Fibroblast of lung (primary cell): Measurements from ENCODE around the gene GINS1.

ENCODE experiments used
- CTCF ChIP-seq, 2 donors: IDR thresholded peaks in 1 of 2; conservative IDR thresholded peaks in 1 of 2; 1 replicate in 1 of 2; 2 replicates in 1 of 2; pipeline ENCODE4 v1.5.1; 2011 to 2012; ENCODE audit warnings: low read length in 2 of 2, control low read depth in 1 of 2, inconsistent platforms in 1 of 2, low read depth in 1 of 2, mild to moderate bottlenecking in 1 of 2
- EZH2 ChIP-seq: IDR thresholded peaks from 2 replicates; pipeline ENCODE4 v1.5.1; 2012; ENCODE audit warnings: low read length, control low read depth, mild to moderate bottlenecking; ENCODE audit errors: missing control alignments

GRCh38 chr20:25408170-25408547, 686 bp downstream of the GINS1 start:
- no peak for TF ChIP-seq CTCF (conservative IDR thresholded peaks at IDR 0.05 in 1 of 2, IDR thresholded peaks at IDR 0.05 in 1 of 2; ENCODE audit: low read depth in 1 of 2, low read length in 2 of 2)
- no peak for TF ChIP-seq EZH2
